DND-41 (cell line): ENCODE results near the gene N4BP2.

Experiments used
- EZH2 ChIP-seq: IDR thresholded peaks from 3 replicates; pipeline ENCODE4 v1.6.1; 2012; ENCODE audit warnings: borderline replicate concordance, low read depth, mild to moderate bottlenecking, moderate library complexity, low read length, inconsistent platforms; ENCODE audit not compliant: severe bottlenecking
- TF ChIP-seq, protein P1 (sequence below): IDR thresholded peaks from 2 replicates; pipeline ENCODE4 v1.5.1; 2012; ENCODE audit warnings: borderline replicate concordance, low read length, moderate library complexity, mild to moderate bottlenecking; ENCODE audit not compliant: poor library complexity, severe bottlenecking; ENCODE audit errors: extremely low read depth

DNA sequence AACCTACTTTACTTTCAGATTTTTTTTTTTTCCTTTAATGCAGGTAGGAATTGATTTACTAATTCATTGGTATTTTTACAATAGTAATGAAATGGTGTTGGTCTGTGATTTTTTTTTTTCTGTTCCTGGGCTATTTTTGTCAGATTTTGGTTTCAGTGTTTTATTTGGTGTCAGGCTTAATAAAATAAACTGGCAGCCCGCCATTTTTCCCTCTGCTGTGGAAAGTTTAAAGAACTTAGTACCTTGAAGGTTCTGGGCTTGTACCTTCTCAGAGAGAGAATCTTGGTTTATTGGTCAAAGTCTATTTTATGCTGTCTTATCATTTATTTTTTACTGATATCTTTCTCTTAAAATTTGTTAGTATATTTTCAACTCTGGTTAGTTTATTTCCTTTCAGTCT is 76.2 kb downstream of the N4BP2 start:
- TF ChIP-seq EZH2 = no peak
- TF ChIP-seq, protein P1, sequence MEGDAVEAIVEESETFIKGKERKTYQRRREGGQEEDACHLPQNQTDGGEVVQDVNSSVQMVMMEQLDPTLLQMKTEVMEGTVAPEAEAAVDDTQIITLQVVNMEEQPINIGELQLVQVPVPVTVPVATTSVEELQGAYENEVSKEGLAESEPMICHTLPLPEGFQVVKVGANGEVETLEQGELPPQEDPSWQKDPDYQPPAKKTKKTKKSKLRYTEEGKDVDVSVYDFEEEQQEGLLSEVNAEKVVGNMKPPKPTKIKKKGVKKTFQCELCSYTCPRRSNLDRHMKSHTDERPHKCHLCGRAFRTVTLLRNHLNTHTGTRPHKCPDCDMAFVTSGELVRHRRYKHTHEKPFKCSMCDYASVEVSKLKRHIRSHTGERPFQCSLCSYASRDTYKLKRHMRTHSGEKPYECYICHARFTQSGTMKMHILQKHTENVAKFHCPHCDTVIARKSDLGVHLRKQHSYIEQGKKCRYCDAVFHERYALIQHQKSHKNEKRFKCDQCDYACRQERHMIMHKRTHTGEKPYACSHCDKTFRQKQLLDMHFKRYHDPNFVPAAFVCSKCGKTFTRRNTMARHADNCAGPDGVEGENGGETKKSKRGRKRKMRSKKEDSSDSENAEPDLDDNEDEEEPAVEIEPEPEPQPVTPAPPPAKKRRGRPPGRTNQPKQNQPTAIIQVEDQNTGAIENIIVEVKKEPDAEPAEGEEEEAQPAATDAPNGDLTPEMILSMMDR = no peak
